ENCODE data around the gene EIPR1.
"Not testable (repeated sequence)": the region's sequence is repeated elsewhere in the genome, so short reads cannot be mapped to it uniquely, and the experiment has no call there.

The EIPR1 gene

GRCh38 chr2:3357926-3358325 lies 19.7 kb downstream of the EIPR1 start:
- DNase-seq (ENCODE audit: low read depth): no peak

GRCh38 chr2:3357446-3357845 lies 20.2 kb downstream of the EIPR1 start:
- DNase-seq (ENCODE audit: low read depth): not testable (repeated sequence)

- DNase-seq (ENCODE audit: low read depth): no peak
Observed at GRCh38 chr2:3356799-3357198, 20.8 kb downstream of the EIPR1 start.

- no peak for DNase-seq (ENCODE audit: low read depth)
Observed at GRCh38 chr2:3355951-3356569, 21.6 kb downstream of the EIPR1 start.

- no peak for DNase-seq (ENCODE audit: low read depth)
Observed at GRCh38 chr2:3354986-3355385, 22.6 kb downstream of the EIPR1 start.

GRCh38 chr2:3349211-3349693 lies 28.4 kb downstream of the EIPR1 start:
- no peak for DNase-seq (ENCODE audit: low read depth)

- DNase-seq (ENCODE audit: low read depth): no peak
Observed at GRCh38 chr2:3348767-3349166, 28.9 kb downstream of the EIPR1 start.

- DNase-seq (ENCODE audit: low read depth): no peak
Observed at GRCh38 chr2:3345621-3346020, 32.0 kb downstream of the EIPR1 start.

- DNase-seq (ENCODE audit: low read depth): no peak
Observed at GRCh38 chr2:3344897-3345296, 32.7 kb downstream of the EIPR1 start.

GRCh38 chr2:3343012-3343411 lies 34.6 kb downstream of the EIPR1 start:
- no peak for DNase-seq (ENCODE audit: low read depth)

- DNase-seq (ENCODE audit: low read depth): no peak
Observed at GRCh38 chr2:3342324-3342723, 35.3 kb downstream of the EIPR1 start.

- no peak for DNase-seq (ENCODE audit: low read depth)
Observed at GRCh38 chr2:3341336-3341735, 36.3 kb downstream of the EIPR1 start.

- DNase-seq (ENCODE audit: low read depth): no peak
Observed at GRCh38 chr2:3340144-3340543, 37.5 kb downstream of the EIPR1 start.

- DNase-seq (ENCODE audit: low read depth): no peak
Observed at GRCh38 chr2:3338340-3338739, 39.3 kb downstream of the EIPR1 start.

- DNase-seq (ENCODE audit: low read depth): no peak
Observed at GRCh38 chr2:3336844-3337243, 40.8 kb downstream of the EIPR1 start.

GRCh38 chr2:3334392-3335345 lies 42.9 kb downstream of the EIPR1 start:
- no peak for DNase-seq (ENCODE audit: low read depth)

- DNase-seq (ENCODE audit: low read depth): no peak
Observed at GRCh38 chr2:3332133-3332532, 45.5 kb downstream of the EIPR1 start.

GRCh38 chr2:3329491-3329890 lies 48.1 kb downstream of the EIPR1 start:
- no peak for DNase-seq (ENCODE audit: low read depth)

- no peak for DNase-seq (ENCODE audit: low read depth)
Observed at GRCh38 chr2:3326871-3327270, 50.7 kb downstream of the EIPR1 start.

- DNase-seq (ENCODE audit: low read depth): no peak
Observed at GRCh38 chr2:3326182-3326537, 51.5 kb downstream of the EIPR1 start.

- DNase-seq (ENCODE audit: low read depth): no peak
Observed at GRCh38 chr2:3325458-3326181, 52.0 kb downstream of the EIPR1 start.

- no peak for DNase-seq (ENCODE audit: low read depth)
Observed at GRCh38 chr2:3324404-3325281, 53.0 kb downstream of the EIPR1 start.

Data from stromal cell of bone marrow (primary cell).